ENCODE results near the gene TMEM244.
"Not testable (repeated sequence)": the region's sequence is repeated elsewhere in the genome, so short reads cannot be mapped to it uniquely, and the experiment has no call there.

The TMEM244 gene, protein sequence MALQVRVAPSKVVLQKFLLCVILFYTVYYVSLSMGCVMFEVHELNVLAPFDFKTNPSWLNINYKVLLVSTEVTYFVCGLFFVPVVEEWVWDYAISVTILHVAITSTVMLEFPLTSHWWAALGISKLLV

DNA sequence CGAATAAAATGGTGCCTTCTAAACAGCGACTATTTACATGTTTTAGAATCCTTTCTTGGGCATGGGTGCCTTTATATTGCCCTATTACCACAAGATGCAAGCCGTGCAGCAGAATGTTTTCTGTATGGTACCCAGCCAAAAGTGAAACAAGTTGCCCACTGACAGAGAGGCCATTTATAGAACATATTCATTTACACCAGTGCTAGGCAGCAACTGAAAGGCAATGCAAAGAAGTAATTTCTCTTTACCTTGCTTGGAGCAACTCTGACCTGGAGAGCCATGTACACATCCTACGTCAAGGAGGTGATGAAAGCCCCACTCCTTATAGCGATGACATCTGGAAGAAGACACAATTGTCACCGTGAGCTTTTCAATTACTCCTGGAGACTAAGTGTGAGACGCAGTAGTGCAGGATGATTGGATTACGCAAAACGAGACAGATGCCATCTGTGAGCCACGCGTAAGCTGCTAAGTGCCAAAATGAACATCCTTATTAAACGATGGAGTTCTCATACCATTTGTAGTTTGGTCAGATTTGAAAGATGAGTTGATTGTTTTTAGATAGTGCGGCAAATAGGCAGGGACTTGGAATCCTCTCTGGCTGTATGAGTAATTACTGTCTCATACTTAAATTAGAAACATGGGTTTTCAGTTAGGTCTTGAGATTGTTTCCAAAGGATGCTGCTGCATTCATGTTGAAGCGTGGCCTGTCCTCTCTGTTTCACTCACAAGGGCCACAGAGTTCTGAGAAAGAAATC lies at the start of gene TMEM244:
TSS of gene TMEM244 (minus strand) at position 408 of the 758 bp plus-strand sequence. CDS start at position 281, 127 bp downstream.
- DNase-seq, result peak; percentile 15

DNA sequence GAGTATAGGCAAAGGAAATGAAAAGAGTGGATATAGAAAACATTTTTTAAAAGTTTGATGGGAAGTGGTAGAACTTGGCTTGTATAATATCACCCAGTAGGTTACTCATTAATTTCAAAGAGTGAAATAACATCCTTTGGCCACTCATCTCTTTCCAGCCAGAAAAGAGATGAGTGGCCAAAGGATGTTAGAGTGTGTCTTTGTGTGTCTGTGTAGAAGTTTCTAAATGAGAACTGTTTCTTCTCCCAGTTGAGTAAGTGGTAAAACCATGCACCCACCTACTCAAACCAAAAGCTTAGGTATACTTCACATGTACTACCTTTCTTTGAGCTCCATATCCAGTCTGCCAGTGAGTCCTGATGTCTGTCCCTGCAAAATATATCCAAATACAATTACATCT lies 47.7 kb upstream of the TMEM244 start:
- DNase-seq, result no peak

DNA sequence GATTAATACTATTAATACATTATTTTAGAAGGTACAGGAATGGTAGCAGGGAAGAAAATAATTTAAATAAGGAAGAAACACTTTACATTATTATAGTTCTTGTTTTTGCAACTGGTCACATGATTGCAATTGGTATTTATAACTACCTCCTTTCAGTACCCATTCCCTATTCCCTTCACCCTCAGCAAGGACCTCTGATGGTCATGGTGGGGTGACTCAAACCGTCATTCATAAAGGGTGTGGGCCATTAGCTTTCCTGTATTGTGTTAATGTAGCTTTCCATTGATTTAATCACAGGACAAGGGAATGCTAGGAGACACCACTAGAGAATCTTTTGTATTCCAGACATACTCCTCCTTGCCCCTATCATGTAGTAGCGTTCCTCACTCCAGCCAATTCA lies 47.2 kb upstream of the TMEM244 start:
- no peak for DNase-seq

DNA sequence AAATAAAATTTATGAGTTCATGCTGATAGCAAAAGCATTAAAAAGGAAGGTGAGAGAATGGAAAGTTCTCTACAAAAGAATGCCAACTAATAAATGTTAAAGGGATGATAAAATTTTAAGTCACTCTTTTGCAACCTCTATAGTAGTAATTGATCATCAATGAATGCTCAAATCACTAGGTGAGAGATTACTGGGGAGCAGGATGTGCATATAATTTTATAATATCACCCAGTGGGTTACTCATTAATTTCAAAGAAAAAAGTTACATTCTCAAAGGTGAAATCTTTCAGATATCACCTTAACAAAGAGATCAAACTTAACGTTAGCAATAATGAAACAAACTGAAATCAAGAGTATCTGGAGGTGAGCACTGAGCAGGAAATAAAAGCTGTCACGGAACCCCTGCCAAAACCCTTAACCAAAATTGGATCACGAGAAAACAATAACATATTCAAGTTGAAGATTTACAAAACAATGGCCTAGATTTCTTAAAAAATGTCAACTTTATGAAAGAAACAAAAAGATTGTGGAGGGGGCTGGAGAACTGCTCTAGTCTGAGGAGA lies 45.5 kb upstream of the TMEM244 start:
- DNase-seq, result no peak

DNA sequence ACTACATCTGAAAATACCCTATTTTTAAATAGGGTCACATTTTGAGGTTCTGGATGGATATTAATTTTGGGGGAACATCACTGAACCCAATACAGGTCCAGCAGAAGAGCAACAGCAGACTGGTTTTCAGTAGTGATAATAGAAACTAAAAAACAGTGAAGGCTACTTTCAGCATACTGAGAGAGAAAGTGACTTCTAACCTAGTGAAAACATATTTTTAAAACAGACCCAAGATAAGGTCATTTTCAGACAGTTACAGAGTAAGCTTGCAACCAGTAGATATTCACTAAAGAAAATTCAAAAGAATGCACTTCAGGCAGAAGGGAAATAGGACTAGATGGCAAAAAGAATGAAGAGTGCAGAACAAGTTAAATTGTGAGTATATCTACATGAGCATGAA lies 42.0 kb upstream of the TMEM244 start:
- DNase-seq, result no peak

DNA sequence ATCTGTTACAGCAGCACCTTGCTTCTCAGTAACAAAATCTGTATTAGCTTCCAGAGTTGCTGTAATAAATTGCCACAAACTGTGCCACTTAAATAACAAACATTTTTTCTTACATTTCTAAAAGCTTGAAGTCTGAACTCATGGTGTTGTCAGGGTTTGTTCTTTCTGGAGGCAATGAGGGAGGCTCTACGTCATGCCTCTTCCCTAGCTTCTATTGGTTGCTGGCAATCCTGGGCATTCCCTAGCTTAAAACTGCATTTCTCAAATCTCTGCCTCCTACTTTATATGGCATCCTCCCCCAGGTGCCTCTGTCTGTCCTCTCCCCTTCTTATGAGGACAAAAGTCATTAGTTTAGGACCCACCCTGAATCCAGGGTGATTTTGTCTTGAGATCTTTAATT lies 41.6 kb upstream of the TMEM244 start:
- DNase-seq, result no peak

DNA sequence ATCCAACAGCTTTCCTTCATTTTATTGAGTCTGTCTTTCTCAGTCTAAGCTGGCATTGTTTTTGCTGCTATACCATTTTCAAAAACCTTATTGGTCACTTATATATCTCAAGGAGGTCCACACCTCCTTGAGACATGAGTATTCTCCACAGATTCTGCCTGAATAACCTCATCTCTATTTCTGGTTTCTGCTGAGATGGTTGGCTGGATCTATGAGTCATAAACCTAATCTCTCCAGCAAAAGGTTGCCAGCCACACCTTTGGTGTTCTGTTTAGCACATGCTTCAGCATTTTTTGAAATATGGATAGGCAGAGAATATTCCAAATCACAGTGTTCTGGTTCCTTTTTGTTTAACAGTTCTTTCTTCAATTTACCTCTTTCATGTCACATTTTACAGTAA lies 40.8 kb upstream of the TMEM244 start:
- no peak for DNase-seq

DNA sequence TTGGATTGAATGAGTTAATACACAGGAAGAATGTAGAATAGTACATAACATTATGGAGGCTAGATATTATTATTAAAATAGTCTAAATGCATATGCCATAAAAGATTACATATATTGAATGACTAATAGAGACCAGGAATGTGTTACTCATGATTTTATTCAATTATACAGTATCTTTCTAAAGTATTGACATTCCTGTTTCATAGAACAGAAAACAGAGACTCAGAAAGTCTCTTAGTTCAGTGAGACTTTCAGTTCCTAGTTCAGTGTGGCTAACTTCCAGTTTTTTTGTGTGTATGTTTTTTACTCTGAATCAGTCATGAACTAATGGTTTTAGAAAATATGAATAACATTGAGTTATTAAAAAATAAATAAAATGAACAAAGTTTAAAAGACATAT lies 34.6 kb upstream of the TMEM244 start:
- DNase-seq, result no peak

DNA sequence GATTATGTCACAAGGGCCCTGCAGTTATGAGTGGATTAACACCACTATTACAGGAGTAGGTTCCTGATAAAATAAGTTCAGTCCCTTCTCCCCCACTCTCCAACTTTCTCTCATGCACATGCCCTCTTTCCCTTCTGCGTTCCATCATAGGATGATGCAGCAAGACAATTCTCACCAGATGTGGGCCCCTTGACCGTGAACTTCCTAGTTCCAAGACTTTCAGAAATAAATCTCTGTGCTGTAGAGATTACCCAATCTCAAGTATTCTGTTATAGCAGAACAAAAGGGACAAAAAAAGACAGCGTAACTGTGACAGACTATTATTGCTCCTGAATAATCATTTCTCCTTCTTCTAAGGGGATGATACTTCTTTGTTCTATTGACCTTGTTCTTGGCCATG lies 33.8 kb upstream of the TMEM244 start:
- DNase-seq, result no peak

DNA sequence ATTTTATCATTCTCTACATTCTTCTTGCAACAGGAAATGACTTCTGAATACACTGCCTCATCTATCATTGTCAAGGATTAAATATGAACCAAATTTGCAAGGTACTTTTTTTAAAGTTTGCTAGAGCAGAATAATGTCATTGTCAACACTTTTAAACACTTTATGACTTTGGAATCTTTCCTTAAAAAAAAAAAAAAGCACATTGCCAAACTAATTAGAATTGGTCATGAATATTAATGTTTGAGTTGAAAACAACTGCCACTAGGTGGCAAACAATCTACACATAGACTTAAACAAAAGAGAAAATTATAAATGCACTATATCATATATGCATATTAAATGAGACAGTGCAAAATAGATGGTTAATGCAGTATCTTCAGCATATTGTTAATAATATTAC lies 32.5 kb upstream of the TMEM244 start:
- DNase-seq, result peak; percentile 18

DNA sequence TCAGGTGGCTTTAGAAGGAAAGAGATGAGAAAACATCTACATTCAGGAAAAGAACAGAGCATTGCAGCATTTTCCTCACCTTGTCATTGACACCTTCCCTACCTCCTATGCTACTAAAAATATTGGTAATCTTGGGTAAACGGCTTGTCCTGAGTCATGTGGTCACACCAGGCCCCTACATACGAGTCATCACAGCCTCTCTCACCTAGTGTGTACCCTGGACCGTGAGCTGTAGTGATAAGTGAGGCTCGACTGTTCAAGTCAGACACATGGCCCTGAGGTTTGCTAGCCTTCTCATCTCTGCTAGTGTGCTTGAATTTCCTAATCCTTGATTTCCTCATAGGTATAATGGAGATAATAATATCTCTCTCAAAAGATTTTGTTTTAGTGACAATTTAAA lies 29.6 kb upstream of the TMEM244 start:
- no peak for DNase-seq

DNA sequence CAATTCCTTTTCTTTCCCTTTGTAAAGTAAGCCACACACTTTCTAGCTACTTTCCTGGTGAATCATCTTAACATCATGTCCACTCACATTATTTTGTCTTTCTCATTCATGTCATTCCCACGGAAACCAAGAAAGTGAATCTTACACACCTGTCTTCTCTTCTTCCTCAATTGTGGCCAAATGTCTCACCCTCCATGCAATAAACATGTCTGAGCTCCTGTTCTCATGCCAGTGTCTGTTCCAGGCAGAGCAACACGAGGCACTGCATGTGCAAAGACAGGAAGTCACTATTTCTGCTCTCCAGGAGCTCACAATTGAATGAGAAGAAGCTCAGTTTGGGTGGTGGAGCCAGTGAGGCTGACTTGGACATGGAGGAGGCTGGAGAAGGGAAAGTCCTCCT lies 29.0 kb upstream of the TMEM244 start:
- no peak for DNase-seq

DNA sequence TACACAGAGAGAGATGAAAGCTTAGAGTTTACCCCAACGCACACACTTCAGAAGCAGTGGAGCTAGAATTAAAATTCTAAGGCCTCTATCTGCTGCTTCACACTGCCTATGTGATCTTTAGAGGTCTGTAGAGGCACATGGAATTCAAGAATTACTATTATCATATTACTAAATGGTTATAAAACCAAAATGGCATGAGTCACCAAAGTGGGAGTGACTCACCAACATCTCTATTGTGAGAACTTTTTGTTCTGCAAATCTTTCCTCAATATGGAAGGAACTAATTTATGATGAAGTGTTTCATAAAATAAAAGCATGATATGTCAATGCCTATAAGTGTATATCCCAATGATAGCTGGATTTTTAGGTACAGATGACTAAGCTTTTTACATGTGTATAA lies 28.5 kb upstream of the TMEM244 start:
- no peak for DNase-seq

DNA sequence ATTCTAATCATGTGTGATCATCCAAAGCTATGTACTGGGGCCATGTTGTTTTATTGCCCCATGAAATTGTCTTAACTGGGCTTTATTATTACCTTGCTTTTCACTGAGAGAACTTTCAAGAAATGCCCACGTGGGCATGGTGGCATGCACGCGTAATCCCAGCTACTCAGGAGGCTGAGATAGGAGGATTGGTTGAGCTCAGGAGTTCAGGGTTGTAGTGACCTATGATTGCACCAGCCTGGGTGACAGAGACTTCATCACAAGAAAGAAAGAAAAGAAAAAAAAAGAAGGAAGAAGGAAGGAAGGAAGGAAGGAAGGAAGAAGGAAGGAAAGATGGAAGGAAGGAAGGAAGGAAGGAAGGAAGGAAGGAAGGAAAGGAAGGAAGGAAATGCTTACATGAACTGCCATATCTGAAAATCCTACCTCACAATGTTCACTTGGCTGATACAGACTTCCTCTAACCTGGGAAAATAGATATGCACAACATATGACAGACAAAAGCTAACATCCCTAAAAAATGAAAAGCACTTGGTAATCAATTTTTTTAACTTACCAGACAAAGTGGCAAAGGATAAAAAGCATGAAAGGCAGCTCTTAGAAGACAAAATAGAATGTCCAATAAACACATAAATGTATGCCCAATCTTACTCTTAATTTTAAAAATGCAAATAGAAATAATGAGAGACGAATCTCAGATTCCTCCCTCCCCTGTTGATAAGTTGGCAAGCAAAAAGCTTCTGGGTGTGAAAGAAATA lies 25.5 kb upstream of the TMEM244 start:
- DNase-seq, result no peak

DNA sequence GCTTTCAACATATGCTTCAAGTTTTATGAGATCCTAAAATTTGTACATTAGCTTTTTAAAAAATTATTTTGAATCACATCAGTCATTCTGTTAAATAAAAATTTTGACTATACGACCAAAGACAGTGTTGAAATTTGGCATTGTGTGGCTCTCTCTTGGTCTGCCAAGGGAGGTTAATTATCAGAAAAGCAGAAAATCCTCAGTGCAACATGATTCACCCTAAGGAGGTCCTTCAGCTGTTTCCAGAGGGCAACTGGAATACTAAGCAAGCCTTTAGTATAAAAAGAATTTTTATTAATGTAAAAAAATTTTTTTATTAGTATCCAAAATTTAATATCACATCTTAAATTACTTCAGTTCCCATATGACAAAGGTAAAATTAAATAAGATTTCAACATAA lies 23.1 kb upstream of the TMEM244 start:
- DNase-seq, result no peak

DNA sequence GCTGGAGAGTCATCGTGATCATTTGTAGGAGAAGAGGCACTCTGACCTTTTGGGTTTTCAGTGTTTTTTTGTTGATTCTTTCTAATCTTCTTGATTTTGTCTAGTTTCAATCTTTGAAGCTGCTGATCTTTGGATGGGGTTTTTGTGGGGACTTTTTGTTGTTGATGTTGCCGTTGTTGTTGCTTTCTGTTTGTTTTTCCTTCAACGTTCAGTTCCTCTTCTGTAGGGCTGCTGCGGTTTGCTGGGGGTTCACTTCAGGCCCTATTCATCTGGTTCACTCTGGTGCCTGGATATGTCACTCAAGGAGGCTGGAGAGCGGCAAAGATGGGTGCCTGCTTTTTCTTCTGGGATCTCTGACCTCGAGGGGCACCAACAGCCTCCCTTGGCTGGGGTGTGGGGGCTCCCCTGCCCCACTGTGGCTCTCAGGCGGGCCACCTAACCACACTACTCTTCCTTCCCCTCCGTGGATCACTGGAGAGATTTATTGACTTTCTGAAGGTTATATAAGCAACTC lies 21.5 kb upstream of the TMEM244 start:
- no peak for DNase-seq

DNA sequence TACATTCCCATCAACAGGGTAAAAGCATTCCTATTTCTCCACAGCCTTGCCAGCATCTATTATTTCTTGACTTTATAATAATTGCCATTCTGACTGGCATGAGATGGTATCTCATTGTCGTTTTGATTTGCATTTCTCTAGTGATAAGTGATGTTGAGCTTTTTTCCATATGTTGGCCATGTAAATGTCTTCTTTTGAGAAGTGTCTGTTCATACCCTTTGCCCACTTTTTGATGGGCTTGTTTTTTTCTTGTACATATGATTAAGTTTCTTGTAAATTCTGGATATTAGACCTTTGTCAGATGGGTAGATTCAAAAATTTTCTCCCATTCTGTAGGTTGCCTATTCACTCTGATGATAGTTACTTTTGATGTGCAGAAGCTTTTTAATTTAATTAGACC lies 16.8 kb upstream of the TMEM244 start:
- not testable (repeated sequence) for DNase-seq

DNA sequence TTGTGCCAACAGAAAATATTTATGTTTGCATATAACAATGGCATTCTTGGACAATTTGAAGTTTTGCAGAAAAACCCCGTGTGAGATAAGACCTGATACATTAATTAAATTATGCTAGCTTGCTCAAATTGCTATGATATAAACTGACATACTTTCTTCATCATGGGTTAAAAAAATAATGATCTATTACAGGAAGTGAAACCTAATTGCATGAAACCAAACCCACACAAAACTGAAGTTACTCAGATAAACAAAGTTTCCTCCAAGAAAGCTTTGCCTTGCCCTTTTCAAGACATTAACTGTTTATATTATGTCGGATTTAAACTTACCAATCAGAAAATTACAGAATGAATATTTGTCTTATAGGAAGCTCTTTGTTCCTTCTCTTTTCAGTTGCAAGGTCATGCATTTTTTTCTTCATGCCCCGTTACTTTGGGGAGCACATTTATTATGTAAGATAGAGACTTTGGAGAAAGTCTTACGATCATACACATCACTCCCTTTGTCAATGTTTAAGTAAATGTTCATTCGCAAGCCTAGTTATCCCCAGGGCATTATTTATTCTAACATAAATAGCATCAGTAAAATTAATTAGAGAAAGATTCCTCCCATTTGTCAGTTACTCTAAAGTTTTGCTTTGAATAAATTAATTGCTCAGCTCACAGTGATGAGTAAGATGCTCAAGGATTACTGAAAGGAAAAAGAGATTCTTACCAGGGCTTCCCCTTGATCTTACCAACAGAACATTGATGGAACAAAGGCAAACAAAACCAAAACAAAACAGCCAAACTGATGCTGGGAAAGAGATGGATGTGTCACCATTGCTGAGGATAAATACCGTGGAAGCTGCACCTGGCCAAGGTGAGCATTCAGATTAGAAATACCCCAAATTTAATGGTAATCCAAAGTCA lies 14.8 kb upstream of the TMEM244 start:
- no peak for DNase-seq

DNA sequence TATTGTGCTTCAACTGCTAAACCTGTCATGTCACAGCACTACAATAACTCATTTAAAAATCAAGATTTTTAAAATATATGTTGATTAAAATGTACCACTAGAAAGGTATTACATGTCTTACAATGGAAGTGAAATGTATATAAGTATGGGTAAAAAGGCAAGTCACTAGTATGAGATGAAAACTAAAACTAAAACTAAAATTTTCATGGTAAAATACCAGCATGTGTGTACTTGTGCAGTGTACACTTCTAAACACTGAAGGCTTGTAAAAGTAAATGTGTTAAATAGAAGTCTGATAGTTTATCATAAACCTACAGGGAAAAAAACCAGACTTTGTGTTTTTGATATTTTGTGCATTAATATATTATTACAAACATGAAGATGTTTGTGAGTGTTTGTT lies 13.7 kb upstream of the TMEM244 start:
- no peak for DNase-seq

DNA sequence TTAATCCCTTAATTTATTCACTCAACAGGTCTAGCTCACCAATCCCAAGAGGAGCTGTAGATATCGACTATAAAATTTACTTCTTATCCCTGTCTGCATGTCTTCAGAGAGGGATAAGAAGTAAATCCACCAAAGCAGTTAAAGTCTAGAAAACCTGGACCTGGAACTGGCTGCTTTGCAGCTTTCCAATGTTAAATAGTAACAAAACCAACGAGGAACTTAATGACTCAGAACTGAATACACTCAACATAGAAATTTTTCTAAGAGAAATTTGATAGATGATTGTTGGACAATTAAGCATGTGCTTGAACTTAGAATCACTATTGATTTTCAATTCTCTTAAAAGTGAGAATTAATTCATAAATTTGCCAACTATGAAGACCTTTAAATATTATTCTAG lies 11.5 kb upstream of the TMEM244 start:
- DNase-seq, result no peak

DNA sequence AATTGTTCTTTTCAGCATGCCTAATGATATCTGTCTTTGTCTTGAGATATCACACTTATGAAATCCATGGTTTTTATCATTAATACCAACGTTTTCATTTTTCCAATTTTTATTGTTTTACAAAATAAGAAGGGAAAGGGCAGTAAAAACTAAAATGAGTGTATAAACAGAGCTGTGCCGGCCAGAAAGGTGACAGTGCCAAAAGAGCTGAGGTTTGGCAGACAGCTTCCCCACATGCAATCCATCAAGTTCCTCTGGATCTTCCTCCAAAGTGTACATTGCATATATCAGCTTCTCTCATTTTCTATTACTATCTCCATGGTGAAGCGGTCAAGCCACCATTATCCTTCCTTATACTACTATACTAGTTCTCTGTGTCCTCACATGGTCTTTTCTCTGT lies 10.1 kb upstream of the TMEM244 start:
- no peak for DNase-seq

DNA sequence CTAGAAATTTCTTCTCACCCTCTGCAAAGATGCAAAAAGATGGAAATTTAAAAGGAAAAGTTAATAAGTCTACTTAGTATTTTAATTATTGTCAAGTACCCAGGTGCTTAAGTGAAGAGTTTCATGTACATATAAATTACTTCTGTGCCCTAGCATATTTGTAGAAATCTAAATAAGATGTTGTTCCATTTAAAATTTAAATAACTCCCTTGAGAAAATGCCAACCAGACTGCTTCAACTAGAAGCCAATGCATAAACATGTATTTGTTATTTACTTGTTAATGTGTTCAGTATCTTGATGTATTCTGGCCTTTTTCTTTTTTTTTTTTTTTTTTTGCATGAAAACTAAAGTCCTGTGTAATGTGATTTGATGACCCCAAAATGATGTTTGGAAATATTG lies 6.3 kb upstream of the TMEM244 start:
- no peak for DNase-seq

DNA sequence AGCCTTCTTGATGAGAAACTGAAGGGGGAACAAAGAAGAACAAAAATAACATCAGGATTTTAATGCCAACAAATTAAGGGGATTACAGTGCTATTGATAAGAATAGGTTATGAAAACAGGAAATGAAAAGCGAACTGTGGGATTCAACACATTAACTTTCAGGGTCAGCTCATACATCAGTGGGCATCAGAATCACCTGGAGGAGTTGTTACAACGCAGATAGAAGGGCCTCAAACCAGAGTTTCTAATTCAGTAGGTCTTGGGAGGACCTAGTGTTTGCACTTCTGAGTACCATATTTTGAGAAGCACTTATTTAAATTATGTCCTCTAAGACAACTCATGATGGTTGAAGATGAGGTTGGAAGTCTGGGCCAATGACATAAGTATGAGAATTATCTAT lies 5.6 kb upstream of the TMEM244 start:
- DNase-seq, result no peak
